Stimulated activated CD4-positive, alpha-beta T cell treated with anti-CD3 and anti-CD28 coated beads, Interleukin-4, amount 100 ng/mL, for 4 hours (primary cell): ENCODE results near the gene PPRC1.

Experiments
- DNase-seq, 2 experiments: peaks; one replicate each; pipeline ENCODE4 v3.0.0-alpha.2; 2020

The PPRC1 gene, protein sequence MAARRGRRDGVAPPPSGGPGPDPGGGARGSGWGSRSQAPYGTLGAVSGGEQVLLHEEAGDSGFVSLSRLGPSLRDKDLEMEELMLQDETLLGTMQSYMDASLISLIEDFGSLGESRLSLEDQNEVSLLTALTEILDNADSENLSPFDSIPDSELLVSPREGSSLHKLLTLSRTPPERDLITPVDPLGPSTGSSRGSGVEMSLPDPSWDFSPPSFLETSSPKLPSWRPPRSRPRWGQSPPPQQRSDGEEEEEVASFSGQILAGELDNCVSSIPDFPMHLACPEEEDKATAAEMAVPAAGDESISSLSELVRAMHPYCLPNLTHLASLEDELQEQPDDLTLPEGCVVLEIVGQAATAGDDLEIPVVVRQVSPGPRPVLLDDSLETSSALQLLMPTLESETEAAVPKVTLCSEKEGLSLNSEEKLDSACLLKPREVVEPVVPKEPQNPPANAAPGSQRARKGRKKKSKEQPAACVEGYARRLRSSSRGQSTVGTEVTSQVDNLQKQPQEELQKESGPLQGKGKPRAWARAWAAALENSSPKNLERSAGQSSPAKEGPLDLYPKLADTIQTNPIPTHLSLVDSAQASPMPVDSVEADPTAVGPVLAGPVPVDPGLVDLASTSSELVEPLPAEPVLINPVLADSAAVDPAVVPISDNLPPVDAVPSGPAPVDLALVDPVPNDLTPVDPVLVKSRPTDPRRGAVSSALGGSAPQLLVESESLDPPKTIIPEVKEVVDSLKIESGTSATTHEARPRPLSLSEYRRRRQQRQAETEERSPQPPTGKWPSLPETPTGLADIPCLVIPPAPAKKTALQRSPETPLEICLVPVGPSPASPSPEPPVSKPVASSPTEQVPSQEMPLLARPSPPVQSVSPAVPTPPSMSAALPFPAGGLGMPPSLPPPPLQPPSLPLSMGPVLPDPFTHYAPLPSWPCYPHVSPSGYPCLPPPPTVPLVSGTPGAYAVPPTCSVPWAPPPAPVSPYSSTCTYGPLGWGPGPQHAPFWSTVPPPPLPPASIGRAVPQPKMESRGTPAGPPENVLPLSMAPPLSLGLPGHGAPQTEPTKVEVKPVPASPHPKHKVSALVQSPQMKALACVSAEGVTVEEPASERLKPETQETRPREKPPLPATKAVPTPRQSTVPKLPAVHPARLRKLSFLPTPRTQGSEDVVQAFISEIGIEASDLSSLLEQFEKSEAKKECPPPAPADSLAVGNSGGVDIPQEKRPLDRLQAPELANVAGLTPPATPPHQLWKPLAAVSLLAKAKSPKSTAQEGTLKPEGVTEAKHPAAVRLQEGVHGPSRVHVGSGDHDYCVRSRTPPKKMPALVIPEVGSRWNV (N-terminal part only)

GRCh38 chr10:102132563-102133372, at the start of gene PPRC1:
Gene PPRC1, plus strand, starts transcription at chr10:102133040. Its CDS starts 29 bp downstream, at chr10:102133069.
- DNase-seq: peak; percentile 92 to 98

- DNase-seq: no peak
Measured at GRCh38 chr10:102083541-102083940, 49.3 kb upstream of the PPRC1 start.

GRCh38 chr10:102085336-102085735, 47.5 kb upstream of the PPRC1 start:
- DNase-seq: no peak

- no peak for DNase-seq
Measured at GRCh38 chr10:102086196-102086595, 46.6 kb upstream of the PPRC1 start.

DNA sequence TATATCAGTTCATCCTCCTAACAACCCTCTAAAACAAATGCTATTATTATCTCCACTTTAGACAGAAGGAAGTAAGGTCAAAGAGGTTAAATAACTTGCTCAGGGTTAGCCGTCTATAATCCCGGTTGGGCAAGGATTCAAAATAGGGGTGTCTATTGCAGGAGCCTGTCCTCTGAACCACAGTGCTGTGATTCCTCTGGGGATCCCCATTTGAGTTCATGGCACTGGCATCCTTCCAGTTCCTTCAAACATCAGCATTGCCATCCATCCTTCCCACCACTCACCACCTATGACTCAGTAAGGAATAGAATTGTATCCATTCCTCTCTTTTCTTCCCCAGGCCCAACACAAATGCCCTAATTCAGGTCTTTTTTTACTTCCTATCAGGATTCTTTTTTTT, 42.1 kb upstream of the PPRC1 start:
- no peak for DNase-seq

DNA sequence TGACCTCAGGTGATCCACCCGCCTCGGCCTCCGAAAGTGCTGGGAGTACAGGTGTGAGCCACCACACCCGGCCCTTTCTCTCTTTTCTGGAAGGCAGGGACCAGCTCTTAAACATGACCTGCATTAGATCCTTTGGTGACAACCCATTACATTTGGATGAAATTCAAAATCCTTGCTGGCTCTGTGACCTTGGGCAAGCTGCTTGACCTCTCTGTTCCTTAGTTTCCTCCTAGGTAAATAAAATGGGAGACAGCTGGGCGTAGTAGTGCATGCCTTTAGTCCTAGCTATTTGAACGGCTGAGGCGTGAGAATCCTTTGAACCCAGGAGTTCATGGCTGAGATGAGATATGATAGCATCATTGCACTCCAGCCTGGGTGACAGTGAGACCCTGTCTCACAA, 36.4 kb upstream of the PPRC1 start:
- DNase-seq: no peak

DNA sequence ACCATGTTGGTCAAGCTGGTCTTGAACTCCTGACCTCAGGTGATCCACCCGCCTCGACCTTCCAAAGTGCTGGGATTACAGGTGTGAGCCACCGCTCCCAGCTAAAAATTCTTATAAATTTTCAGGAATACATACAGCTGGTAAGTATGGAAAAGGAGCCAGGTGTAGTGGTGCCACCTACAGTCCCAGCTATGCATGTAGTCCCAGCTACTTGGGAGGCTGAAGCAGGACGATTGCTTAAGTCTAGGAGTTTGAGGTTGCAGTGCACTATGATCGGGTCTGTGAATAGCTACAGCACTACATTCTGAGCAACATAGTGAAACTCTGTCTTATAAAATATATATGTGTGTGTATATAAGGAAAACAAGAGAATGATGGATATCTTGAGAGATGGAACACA, 31.7 kb upstream of the PPRC1 start:
- DNase-seq: no peak

DNA sequence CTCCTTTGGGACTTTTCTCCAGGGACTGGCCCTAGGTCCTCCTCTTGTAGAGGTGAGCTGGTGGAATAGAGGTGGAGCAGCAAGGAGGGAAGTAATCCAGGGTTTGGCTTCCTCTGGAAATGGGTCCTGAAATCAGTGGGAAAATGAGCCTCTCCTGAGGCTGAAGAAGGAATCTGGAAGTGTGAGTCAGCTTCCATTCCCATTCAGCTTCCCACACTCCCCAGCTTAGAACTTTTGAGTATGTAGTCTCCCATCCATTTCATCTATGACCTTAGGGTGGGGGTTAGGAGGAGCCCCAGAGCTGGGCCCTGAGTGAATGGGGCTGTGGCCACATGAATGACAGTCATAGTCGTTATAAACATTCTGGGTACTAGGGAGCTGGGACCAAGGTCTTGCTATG, 30.4 kb upstream of the PPRC1 start:
- no peak for DNase-seq

DNA sequence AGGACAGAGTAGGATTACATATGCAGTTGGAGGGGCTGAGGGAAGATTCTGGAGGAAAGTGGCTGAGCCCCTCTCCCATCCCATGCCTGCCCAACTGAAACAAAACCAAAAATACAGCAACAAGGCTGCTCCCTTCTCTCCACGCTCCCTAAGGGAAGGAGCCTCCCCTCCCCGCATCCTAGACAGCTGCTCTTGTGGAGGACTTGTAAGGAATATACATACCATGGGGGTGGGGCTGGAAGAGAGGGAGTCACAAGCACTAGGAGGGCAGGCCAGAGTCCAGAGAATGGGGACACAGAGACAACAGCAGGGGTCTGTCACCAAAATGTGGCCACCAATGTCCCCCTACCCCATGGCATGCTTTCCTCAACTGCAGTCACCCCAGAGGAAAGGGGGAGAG, 25.8 kb upstream of the PPRC1 start:
- DNase-seq: no peak

DNA sequence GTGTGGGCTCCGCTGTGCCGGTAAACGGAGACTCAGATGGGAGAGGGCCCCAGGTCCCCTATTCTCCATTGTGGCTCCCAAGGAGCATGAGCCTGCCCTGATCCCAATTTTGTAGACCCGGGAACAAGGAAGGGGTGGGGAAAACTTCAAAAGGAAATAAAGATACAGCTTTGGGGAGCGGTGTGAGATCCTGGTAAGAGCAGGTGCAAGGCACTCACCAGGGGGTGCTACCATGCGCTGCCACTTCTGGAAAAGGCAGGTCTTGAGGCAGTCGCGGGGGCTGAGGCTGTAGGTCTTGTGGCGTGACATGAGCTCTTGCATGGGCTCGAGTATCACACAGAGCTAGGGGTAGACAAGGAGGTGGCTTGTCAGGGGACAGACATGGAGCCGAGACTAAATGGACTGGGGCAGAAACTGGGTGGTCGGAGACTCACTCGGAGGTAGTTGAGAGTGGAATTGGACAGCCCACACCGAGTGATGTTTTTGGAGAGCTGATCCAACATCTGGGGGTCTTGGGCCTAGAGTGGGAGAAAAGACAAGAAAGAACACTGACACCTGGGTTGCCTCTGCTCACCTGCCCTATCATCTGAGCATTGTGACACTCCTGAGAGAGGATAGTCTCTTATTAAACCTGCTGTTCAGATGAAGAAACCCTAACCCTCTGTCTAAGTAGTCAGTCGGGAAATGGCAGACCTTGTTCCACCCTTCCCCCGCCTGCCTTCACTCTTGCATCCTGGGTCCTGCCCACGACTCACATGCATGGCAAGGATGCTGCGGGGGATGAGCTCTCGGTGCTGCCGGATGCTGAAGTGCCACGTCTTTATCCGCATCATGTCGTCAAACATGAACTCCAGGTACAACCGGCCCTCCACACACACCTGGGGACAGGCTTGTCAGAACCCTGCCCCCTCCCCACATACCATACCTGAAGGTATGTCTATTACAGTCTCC, 23.4 kb upstream of the PPRC1 start:
- DNase-seq: no peak

DNA sequence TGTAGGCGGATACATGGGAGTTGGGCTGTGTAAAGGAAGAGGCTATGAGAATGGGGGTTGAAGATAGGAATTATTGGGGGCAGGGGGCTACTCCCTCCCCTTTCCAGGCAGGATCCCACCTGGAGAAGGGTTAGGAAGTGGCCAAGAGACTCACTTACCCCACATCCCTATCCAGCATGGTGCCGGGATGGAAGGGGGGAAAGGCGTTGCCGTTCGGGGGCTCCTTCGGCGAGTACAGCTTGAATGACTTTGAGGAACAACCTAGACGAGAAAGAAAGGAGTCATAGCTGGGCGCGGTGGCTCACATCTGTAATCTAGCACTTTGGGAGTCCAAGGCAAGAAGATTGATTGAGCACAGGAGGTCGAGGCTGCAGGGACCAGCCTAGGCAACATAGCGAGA, 21.6 kb upstream of the PPRC1 start:
- DNase-seq: no peak

GRCh38 chr10:102112210-102112817, 20.5 kb upstream of the PPRC1 start:
- no peak for DNase-seq

GRCh38 chr10:102113261-102113955, 19.4 kb upstream of the PPRC1 start:
- DNase-seq: no peak

GRCh38 chr10:102113956-102114857, 18.6 kb upstream of the PPRC1 start:
- DNase-seq: peak in 1 of 2 experiments; percentile 6

- DNase-seq: peak; percentile 84 to 90
Measured at GRCh38 chr10:102114861-102115618, 17.8 kb upstream of the PPRC1 start.

DNA sequence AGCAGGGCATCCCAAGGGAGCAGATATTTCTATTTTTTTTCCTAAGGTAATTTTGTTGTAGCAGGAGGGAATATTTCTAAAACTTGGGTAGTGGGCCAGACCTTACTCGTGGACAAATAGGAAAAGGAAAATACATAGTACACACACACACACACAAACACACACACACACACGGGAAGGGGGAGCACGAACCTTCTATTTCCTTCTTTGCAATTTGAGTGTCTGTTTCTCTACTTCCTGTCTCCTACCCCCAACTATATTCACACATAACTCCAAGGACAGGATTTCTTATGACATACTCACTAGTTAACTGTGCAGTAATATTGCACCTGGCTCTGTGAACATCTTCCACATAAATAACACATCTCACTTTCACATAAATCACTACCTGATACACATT, 17.1 kb upstream of the PPRC1 start:
- no peak for DNase-seq

- no peak for DNase-seq
Measured at GRCh38 chr10:102116656-102117055, 16.2 kb upstream of the PPRC1 start.
